ENCODE data around the gene ANKRD24. TPM values are rescaled to one million over a fixed set of nuclear protein-coding genes. Genes with fewer than 3 reads are reported as not detected.
"Not testable (repeated sequence)": the region's sequence is repeated elsewhere in the genome, so short reads cannot be mapped to it uniquely, and the experiment has no call there.

Gene ANKRD24
- total and polyA plus RNA-seq, 2 experiments from 2014 or later: 1.5 to 3.4 TPM

- no peak overlapping the region for H2AFZ ChIP-seq
- H3K36me3 ChIP-seq (replicated peaks; ENCODE audit: insufficient read depth, low read depth): no peaks in the 10 kb centered on the region
- H3K4me2 ChIP-seq: no peak overlapping the region
- TF ChIP-seq CTCF (IDR thresholded peaks at IDR 0.05; ENCODE audit: poor library complexity) (peak; percentile 44), EZH2 (IDR thresholded peaks at IDR 0.05; ENCODE audit: borderline replicate concordance) (no peak)
- no peaks in the 10 kb centered on the region for H3K9me3 ChIP-seq (ENCODE audit: low read depth)
- no peaks in the 10 kb centered on the region for H3K27me3 ChIP-seq
- peak; percentile 25 for DNase-seq (ENCODE audit: low spot score)
- H4K20me1 ChIP-seq (ENCODE audit: insufficient read depth, poor library complexity, severe bottlenecking): no peaks in the 10 kb centered on the region
- no peaks in the 10 kb centered on the region for H3K9me2 ChIP-seq (replicated peaks; ENCODE audit: insufficient read depth)
- WGBS (ENCODE audit: low lambda C conversion rate, missing lambda C conversion rate): 42% methylated on average over 6 of the region's 11 CpGs
- H3K4me3 ChIP-seq: no peak overlapping the region
- H3K27ac ChIP-seq: no peak overlapping the region
- H3K79me2 ChIP-seq: no peaks in the 10 kb centered on the region
- peaks cover 9% of the 10 kb centered on the region for H3K4me1 ChIP-seq (ENCODE audit: insufficient read depth)
Measured at GRCh38 chr19:4233282-4233853, 50.9 kb downstream of the ANKRD24 start.

- no peak for TF ChIP-seq EZH2 (IDR thresholded peaks at IDR 0.05; ENCODE audit: borderline replicate concordance)
- H3K27me3 ChIP-seq: no peaks in the 10 kb centered on the region
Measured at GRCh38 chr19:4234142-4234861, 51.8 kb downstream of the ANKRD24 start.

GRCh38 chr19:4234862-4235201 lies 52.3 kb downstream of the ANKRD24 start:
- TF ChIP-seq EZH2phosphoT487 (IDR thresholded peaks at IDR 0.05; ENCODE audit: low read depth, severe bottlenecking, unreplicated experiment) (no peak), CTCF (IDR thresholded peaks at IDR 0.05; ENCODE audit: poor library complexity) (no peak), EZH2 (IDR thresholded peaks at IDR 0.05; ENCODE audit: borderline replicate concordance) (no peak)
- Histone ChIP-seq H3K4me2 (no peak overlapping the region), H3K9me2 (replicated peaks; ENCODE audit: insufficient read depth) (no peaks in the 10 kb centered on the region), H3K27ac (no peak overlapping the region), H3K27me3 (no peaks in the 10 kb centered on the region), H3K36me3 (replicated peaks; ENCODE audit: insufficient read depth, low read depth) (no peaks in the 10 kb centered on the region), H2AFZ (no peak overlapping the region), H4K20me1 (ENCODE audit: insufficient read depth, poor library complexity, severe bottlenecking) (no peaks in the 10 kb centered on the region), H3K79me2 (no peaks in the 10 kb centered on the region), H3K4me3 (no peak overlapping the region), H3K4me1 (ENCODE audit: insufficient read depth) (no peaks in the 10 kb centered on the region), H3K9me3 (ENCODE audit: low read depth) (no peaks in the 10 kb centered on the region)
- 83% methylated on average over 13 of the region's 13 CpGs for WGBS (ENCODE audit: low lambda C conversion rate, missing lambda C conversion rate)
- no peak for DNase-seq (ENCODE audit: low spot score)

More at GRCh38 chr19:4234142-4234861, 51.8 kb downstream of the ANKRD24 start:
- Histone ChIP-seq H3K4me2 (no peak overlapping the region), H4K20me1 (ENCODE audit: insufficient read depth, poor library complexity, severe bottlenecking) (no peaks in the 10 kb centered on the region), H3K4me3 (no peak overlapping the region), H3K4me1 (ENCODE audit: insufficient read depth) (peaks cover 2% of the 10 kb centered on the region), H3K27ac (no peak overlapping the region), H3K9me3 (ENCODE audit: low read depth) (no peaks in the 10 kb centered on the region), H2AFZ (no peak overlapping the region), H3K79me2 (no peaks in the 10 kb centered on the region), H3K36me3 (replicated peaks; ENCODE audit: insufficient read depth, low read depth) (no peaks in the 10 kb centered on the region), H3K9me2 (replicated peaks; ENCODE audit: insufficient read depth) (no peaks in the 10 kb centered on the region)
- no peak for DNase-seq (ENCODE audit: low spot score)
- 78% methylated on average over 21 of the region's 21 CpGs for WGBS (ENCODE audit: low lambda C conversion rate, missing lambda C conversion rate)

- not testable (repeated sequence) for H3K27me3 ChIP-seq; H3K36me3 ChIP-seq (replicated peaks; ENCODE audit: insufficient read depth, low read depth); DNase-seq (ENCODE audit: low spot score); H3K9me2 ChIP-seq (replicated peaks; ENCODE audit: insufficient read depth); H3K4me1 ChIP-seq (ENCODE audit: insufficient read depth); H3K9me3 ChIP-seq (ENCODE audit: low read depth); H3K4me2 ChIP-seq; H3K4me3 ChIP-seq; H3K79me2 ChIP-seq; H3K27ac ChIP-seq; H2AFZ ChIP-seq; H4K20me1 ChIP-seq (ENCODE audit: insufficient read depth, poor library complexity, severe bottlenecking)
- WGBS (ENCODE audit: low lambda C conversion rate, missing lambda C conversion rate): 92% methylated on average over 16 of the region's 16 CpGs
Measured at GRCh38 chr19:4237510-4237909, 55.0 kb downstream of the ANKRD24 start.

Measured in hepatocyte (in vitro differentiated cells).